Nucleus accumbens (tissue), 56 donors: Measurements from ENCODE around the gene FAM83G.
A peak's percentile ranks its signal among the peaks of the same experiment; 100 is the strongest.
"Not testable (repeated sequence)": the region's sequence is repeated elsewhere in the genome, so short reads cannot be mapped to it uniquely, and the experiment has no call there.

Source experiments
- DNase-seq, 56 donors: peaks; one replicate each; lab custom pipeline; 2025; lab: John Stamatoyannopoulos, UW

Gene FAM83G, protein sequence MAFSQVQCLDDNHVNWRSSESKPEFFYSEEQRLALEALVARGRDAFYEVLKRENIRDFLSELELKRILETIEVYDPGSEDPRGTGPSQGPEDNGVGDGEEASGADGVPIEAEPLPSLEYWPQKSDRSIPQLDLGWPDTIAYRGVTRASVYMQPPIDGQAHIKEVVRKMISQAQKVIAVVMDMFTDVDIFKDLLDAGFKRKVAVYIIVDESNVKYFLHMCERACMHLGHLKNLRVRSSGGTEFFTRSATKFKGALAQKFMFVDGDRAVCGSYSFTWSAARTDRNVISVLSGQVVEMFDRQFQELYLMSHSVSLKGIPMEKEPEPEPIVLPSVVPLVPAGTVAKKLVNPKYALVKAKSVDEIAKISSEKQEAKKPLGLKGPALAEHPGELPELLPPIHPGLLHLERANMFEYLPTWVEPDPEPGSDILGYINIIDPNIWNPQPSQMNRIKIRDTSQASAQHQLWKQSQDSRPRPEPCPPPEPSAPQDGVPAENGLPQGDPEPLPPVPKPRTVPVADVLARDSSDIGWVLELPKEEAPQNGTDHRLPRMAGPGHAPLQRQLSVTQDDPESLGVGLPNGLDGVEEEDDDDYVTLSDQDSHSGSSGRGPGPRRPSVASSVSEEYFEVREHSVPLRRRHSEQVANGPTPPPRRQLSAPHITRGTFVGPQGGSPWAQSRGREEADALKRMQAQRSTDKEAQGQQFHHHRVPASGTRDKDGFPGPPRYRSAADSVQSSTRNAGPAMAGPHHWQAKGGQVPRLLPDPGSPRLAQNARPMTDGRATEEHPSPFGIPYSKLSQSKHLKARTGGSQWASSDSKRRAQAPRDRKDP

DNA sequence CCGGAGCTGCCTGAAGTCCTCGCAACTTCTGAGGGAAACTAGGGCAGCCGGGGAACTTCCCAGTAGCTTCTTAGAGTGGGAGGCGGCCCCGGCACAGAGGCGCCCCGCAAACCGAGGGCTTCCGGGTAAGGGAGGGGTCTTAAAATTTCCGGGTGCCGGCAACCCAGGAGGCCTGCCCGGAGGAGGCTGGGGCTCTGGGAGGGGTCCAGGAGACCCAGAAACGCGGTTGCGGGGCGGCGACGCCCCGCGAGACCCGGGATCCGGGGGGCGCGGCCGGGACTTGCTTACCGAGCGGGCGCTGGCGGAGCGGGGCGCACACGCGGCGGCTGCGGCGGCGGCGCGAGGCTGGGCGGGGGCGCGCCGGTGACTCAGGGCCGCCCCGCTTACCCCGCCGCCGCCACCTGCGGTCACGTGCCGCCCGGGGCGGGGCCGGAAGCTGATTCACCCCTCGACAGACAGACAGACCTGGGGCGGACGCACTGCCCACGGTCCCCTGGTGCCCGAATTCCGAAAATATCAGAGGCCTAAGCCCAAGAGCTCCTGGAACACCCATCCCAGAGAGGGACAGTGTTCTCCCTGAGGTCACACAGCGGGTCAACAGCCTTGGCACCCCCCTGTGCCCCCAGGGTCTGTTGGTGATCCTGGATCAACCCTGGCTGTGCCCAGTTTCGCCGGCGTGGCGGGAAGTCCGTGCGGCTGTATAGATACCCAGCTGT is at the start of gene FAM83G:
FAM83G (minus strand) TSS at position 344 of the 716 bp plus-strand sequence. CDS start 723 bp downstream, outside the sequence.
- peak in 23 of 56 donors; percentile 2 to 69 (median 22) for DNase-seq

DNA sequence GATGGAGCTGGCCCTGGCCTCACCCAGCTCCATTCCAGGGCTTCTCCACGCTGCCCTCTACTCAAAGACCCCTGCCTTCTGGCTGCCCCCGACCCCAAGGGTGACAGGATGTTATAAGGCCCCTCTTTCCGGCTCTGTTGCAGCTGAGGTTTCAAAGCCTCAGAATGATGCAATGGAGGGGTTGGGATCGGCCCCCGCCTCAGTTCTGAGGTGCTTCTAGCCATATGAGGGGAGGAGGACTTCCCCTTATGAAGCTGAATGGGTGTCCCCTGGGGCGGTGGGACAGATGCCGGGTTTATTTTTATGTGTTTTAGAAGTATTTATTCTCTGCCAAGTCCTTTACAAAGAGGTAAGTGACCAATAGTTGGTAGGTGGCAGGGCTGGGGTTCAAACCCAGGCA is 44.3 kb upstream of the FAM83G start:
- not testable (repeated sequence) for DNase-seq

DNA sequence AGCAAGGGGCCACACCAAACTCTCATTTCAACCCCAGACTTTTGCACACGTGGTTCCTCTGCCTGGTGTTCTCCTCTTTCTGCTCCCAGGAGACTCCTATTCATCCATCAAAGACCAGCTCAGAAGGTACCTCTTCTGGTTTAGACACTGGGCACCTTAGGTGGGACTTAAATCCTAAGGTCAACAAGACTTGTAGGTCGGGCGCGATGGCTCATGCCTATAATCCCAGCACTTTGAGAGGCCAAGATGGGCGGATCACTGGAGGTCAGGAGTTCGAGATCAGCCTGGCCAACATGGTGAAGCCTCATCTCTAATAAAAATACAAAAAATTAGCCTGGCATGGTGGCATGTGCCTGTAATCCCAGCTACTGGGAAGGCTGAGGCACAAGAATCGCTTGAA is 42.9 kb upstream of the FAM83G start:
- not testable (repeated sequence) for DNase-seq

DNA sequence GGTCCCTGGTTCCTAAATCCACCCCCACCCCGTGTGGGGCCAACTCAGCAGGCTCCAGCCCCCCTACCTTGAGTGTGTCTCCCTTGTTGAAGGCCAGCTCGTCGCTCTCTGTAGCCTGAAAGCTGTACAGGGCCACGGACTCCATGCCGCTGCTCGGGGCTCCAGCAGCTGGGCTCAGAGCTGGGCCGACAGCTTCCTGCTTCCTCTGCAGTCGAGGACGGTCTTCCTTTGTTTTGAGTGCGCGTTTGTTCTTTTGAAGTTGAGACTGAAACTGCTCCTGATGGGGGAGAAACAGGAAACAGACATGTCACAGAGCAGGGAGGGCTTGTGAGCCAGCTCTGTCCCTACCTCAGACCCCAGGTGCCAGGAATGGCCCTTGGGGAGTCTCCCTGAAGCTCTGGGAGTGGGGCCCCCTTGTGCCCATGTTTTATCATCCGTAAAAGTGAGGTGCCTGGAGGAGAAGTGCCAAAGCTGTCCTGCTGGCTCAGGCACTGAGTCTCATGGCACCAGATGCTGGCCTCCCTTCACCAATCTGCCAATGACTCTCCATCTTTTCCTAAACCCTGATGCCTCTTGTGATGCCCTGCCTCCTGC is 42.3 kb upstream of the FAM83G start, which contains the start of gene GRAP:
GRAP (minus strand) TSS at position 176 of the 594 bp plus-strand sequence; CDS start at position 145, 31 bp downstream.
- not testable (repeated sequence) for DNase-seq

DNA sequence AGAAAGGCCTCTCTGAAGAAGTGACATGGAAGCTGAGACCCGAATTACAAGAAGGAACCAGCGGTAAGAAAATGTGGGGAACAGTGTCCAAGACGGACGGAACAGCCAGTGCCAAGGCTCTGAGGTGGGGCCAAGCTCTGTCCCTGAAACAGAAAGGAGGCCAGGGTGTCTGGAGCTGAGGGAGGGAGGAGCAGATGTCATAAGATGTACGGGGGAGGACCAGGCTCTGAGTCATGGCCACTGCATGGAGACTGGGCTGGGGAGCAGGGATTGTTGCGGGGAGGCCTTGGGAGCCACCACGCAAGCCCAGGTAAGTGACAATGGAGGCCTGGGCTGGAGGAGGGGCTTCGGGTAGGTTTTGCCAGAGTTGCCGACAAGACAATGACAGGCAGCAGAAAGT is 40.1 kb upstream of the FAM83G start:
- not testable (repeated sequence) for DNase-seq

DNA sequence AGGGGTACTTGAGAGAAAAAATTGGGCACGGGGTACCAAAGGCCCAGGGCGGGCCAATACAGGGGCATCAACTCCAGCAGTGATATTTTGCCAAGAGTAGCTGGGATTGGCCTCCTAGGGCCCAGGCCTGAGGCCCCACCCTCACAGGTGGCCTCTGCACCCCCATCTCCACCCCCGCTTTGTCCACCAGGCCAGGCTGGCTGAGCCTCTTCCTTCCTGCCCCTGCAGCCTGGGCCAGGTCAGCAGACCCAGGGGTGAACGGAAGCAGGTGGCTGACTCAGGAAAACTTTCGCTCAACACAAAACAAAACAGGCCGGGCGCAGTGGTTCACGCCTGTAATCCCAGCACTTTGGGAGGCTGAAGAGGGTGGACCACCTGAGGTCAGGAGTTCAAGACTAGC is 38.5 kb upstream of the FAM83G start:
- DNase-seq, result not testable (repeated sequence)

DNA sequence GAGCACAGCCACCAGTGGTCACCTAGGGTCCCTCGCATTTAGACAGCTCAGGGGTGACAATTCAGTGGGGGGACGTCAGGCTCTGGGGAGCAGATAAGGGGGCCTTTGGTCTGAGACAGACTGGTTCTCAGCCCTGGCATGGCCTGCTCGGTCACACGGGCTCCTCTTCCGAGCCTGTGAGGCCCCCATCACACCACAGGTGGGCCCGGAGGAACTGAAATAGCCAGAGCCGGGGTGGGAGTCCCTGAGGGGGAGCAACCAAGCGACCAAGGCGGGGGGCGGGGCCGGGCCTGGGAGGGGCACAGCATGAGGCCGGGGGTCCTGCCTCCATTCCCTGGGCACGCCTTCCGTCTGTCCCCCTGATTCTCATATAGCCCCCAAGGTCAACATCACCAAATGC is 37.8 kb upstream of the FAM83G start:
- not testable (repeated sequence) for DNase-seq

DNA sequence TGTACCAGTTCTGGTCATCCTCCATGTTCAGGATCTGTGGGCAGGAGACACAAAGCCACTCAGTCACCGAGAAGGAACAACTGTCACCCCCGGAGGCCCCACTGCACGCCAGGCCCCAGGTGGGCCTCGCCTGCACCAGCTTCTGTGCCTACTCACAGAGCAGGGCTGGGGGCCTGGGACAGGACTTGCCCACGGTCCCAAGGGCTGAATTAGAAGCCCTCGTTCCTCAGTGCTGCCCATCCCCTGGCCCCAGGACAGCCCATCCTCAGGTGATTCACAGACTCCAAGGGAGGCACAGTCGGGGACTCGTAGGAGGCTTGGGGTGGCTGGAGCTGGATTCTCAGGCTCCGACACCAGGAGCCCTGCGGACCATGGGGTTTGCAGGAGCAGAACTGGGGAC is 37.3 kb upstream of the FAM83G start:
- not testable (repeated sequence) for DNase-seq

DNA sequence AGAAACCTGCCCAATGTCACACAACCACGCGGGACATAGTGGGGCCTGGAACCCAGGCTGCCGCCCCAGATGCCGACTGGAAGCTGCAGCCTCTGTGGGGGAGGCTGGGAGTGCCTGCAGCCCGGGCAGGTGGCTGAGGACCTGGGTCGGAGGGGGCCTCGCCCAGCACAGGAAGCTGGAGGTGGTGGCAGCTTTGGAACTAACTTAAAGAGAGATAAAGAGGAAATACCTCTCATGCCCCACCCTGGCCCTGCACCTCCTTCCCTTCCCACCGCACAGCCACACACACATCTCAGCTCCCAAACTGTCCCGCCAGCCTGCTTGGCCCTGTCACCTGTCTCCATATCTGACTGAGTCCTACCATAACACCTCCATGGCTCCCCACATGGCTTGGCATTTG is 35.8 kb upstream of the FAM83G start:
- not testable (repeated sequence) for DNase-seq

DNA sequence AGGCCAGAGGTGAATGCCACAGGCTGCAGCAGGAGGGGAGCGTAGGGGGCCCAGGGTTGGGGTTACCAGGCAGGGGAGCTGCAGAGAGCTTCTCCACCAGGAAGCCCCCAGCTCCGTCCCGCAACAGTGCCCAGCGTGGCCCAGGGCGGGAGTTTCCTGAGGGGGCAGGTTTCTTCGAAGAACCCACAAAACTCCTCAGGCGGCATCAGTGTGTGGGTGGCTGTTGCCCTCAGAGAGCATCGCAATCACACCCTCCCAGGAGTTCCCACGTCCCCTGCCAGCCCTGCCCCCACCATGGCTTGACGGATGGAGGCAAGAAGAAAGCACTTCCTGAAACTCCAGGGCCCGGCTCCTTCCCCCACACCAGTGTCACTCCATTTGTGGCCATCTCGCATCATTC is 34.2 kb upstream of the FAM83G start:
- DNase-seq, result not testable (repeated sequence)

DNA sequence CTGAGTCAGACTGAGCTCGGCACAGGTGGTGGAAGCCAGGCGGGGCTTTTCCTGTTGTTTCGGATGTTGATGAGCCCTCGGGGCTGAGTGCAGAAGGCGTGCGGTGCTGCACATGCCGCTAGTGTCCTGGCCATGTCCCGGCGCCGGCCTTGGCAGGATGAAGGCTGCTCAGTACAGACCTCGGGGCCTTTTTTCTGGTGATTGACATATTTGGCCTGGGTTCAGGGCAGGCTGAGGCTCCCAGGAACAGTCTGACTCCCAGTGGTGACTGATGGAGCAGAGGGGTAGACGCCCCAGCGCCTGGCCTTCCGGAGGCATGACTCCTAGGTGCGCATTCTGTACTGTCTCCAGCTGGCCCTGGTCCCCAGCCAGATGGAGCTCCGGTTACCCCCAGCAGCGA is 33.4 kb upstream of the FAM83G start:
- not testable (repeated sequence) for DNase-seq

DNA sequence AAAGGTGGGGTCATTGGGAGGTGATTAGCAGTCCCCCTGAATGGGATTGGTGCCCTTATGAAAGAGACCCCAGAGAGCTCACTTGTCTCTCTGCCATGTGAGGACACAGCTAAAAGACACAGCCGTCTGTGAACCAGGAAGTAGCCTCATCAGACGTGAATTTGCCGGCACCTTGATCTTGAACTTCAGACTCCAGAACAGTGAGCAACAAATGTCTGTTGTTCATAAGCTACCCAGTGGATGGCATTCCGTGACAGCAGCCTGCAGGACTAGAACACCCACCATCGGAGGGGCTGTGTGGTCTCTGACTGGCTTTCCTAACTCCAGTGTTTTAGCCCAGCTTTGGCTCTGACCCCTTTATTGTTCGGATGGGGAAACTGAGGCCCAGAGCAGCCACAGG is 33.0 kb upstream of the FAM83G start:
- not testable (repeated sequence) for DNase-seq

DNA sequence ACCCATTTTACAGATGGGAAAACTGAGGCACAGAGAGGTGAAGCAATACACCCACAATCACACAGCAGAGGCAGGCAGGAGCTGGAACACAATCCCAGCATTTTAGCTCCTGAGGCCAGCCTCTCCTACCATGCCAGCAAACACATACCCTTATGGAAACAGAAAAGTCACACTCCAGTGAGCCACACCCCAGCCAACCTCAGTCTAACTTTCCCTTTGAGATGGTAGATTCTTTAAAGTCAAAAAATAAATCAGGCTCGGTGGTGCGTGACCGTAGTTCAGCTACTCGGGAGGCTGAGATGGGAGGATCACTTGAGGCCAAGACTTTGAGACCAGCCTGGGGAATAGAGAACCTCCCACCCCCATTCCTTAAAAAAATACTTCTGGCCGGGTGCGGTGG is 31.6 kb upstream of the FAM83G start:
- not testable (repeated sequence) for DNase-seq

DNA sequence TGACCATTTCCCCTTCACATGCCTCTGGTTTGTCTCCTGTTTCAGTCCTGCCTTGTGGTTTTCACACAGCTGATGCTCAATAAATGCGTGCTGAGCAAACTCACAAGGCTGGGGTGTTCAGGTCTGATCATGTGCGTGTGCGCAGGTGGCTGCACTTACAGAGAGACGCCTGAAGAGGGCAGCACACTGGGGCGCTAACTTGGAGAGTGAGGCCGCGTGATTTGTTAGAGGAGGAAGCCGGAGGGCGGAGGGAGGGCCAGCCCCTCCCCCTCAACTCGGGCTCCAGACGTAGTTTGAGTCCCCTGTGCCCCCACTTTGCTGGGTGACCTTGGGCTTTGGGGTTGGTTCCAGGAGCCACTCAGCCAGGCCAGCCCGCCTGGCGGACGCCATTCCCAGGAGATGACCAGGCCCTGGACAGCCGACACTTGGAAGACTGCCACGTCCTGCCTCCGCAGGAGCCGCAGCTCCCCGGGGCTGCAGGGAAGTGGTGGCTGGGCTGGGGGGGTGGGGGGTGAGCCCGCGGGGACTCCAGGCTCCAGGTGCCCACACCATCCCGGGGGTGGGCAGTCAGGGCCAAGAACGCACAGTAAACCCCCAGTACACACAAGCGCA is 27.9 kb upstream of the FAM83G start:
- DNase-seq, result not testable (repeated sequence)

DNA sequence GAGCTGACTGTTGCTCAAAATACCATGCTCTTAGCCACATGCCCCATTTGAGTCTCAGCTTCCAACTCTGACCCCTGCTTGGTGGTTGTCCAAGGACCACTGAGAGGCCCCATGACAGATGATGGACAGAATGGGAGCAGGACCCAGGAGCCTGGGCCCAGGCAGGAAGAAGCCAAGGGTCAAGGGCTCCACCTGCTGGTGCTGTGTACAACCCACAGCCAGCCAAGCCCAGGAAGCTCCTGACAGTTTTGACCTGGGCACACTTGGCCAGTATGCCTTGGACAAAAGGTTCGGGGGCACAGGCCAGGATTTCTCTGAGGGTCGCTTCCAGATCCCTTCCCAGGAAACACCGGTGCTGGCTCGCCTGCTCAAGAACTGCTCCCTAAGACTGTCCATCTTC is 27.2 kb upstream of the FAM83G start:
- not testable (repeated sequence) for DNase-seq

DNA sequence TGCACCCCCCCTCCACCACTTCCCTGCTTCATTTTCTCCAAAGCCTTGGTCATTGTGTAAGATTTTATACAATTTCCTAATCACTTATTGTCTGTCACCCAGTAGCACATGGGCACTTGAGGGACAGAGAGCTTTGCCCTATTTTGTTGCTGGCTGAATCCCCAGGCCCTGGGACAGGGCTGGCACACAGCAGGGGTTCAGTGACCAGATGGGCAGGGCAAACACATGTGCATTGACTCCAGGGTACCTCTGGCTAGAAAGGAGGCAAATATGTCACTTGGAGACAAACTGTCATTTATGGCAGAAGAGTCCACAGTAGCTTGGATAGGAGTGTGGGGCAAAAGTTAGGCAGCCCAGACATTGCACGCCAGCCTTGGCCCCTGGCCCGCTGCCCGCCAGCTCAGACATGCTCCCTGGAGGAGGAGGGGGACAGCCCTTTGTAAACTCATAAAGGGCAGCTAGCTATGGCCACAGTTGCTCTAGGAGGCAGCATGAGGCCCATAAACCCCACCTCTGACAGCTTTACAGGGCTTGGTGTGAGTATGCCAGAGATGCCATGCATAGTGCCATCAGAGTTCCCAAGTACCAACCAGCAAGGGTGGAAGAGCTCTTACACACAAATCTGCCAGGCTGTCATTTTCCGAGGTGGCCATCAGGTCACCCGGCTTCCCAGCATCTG is 26.3 kb upstream of the FAM83G start:
- DNase-seq, result not testable (repeated sequence)

DNA sequence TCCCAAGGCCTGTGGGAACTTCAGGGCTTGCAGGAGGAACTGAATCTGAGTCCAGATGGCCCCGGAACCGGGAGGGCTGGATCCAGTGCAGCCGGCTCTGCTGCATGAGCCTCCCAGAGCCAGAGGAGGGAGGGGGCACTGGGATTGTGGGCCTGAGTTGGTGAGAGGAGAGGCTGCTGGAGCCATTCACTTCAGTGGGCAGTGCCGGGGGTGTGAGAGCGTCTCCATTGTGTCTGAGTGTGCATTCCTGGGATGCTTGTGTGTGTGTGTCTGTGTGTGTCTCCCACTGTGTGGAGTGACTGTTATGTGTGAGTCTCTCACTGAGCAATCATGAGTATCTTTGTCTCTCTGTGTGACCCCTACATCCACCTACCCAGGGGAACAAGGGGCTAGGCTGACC is 25.2 kb upstream of the FAM83G start:
- not testable (repeated sequence) for DNase-seq

DNA sequence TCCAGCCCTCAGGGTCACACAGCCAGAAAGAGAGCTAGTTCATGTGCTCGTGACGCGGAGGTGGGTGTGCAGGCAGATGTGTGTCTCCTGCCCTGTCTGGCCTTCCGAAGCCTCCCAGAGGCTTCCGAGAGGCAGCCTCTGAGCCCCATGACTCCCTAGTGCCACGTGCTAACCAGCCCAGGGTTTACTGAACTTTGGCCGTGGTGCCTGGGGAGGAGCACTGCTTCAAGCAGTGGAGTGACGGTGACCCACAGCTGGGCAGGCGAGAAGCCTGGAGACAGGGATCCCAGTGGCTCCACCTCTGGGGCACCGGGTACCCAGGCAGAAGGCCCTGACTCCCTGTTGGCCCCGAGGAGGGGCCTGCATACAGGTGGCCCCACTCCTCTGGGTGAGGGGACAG is 24.1 kb upstream of the FAM83G start:
- not testable (repeated sequence) for DNase-seq
